Dendritic cell treated with granulocyte-macrophage colony-stimulating factor and Interleukin-4, amounts not matched to agents 40 ng/mL and 50 ng/mL, for 4 days (primary cell): ENCODE data around the gene NOS1AP.

Source experiments
- H3K27ac Mint-ChIP-seq: one replicate; pipeline ENCODE4 v1.8.0; 2022; ENCODE audit warnings: mild to moderate bottlenecking, mixed read lengths
- H3K27me3 Mint-ChIP-seq: one replicate; pipeline ENCODE4 v1.8.0; 2022; ENCODE audit warnings: mild to moderate bottlenecking, mixed read lengths
- H3K36me3 Mint-ChIP-seq: one replicate; pipeline ENCODE4 v1.8.0; 2022; ENCODE audit warnings: low read depth, mixed read lengths
- H3K4me1 Mint-ChIP-seq: one replicate; pipeline ENCODE4 v1.8.0; 2022; ENCODE audit warnings: low read depth, mixed read lengths
- H3K4me3 Mint-ChIP-seq: one replicate; pipeline ENCODE4 v1.8.0; 2022; ENCODE audit warnings: mild to moderate bottlenecking, moderate library complexity, mixed read lengths
- H3K9me3 Mint-ChIP-seq: one replicate; pipeline ENCODE4 v1.8.0; 2022; ENCODE audit warnings: mixed read lengths
- intact Hi-C: fragments of 100-400 bp; cut with micrococcal nuclease; formaldehyde crosslinking; loops from one replicate; pipeline ENCODE4 v1.15.0; 2022

Gene NOS1AP

DNA sequence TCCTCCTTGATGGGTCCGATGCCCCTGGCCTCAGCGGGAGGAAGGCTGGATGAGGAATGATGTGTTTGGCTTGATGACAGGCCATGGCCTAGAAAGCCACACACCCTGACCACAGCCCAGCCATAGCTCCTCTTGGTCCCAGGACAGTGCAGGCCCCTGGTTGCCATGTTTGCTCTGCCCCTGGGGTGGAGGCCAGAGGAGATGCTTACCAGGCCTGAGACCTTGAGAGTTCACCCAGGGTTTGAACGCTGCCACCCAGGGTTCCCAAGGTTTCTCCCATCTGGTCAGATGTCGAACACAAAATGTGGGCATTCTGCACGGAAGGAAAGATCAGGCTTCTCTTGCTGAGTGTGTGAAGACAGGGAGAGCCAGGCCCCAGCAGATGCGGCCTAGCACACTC, 314.6 kb downstream of the NOS1AP start:
- Mint-ChIP-seq H3K4me1 (peaks cover 15% of the 10 kb centered on the region), H3K27me3 (no peaks in the 10 kb centered on the region), H3K4me3 (no peak overlapping the region), H3K9me3 (no peaks in the 10 kb centered on the region), H3K27ac (no peak overlapping the region), H3K36me3 (no peaks in the 10 kb centered on the region)
- intact Hi-C loops = no loop called here

DNA sequence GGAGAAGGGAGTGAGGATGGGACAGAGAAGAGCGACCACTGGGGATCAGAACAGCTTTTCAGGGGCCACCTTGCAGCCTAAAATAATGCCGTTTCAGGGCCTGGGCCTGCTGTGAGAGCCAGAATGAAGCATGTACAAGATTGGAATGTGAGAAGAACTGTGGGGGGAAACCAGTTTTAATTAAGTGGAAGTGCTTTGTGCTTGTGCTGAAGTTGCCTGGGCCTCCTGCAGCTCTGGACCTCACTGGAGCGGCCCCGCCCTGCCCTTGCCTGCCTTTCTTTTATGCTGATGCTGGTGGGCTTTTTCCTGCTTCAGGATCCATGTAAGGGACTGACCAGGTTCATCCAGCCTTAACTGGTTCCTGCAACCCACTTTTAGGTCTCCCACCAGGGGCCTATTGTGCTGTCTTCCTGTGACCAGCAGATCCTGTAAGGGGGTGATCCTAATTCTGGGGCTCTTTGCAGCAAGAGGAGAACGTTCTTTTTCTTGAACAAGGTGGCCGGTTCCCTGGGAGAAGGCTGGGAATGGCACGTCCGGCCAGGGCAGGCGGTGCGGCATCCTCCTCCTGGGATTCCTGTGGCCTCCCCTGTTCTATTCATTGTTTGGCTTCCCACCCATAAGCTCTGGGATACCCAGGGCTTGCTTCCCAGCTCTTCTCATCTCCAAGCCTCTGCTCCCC, 315.2 kb downstream of the NOS1AP start:
- no peaks in the 10 kb centered on the region for H3K36me3 Mint-ChIP-seq
- peaks cover 21% of the 10 kb centered on the region for H3K4me1 Mint-ChIP-seq
- no peak overlapping the region for H3K27ac Mint-ChIP-seq
- no peaks in the 10 kb centered on the region for H3K9me3 Mint-ChIP-seq
- no peaks in the 10 kb centered on the region for H3K27me3 Mint-ChIP-seq
- H3K4me3 Mint-ChIP-seq = no peak overlapping the region
- intact Hi-C loops = no loop called here

DNA sequence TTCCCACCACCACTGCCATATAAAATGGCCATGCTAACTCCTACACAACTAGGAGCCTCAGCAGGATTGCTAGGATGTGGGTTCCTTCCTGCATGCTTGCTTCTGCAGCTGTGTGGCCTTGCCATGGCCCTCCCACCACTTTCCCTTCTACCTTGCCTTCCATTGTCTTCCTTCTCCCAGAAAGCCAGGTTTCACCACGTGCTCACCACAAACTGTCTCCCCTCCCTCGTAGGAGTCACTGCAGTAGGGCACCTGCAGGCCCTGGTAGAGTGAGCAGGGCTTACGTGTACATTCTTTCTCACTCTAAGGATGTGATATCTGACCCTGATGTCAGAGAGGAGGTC, 315.8 kb downstream of the NOS1AP start:
- no peaks in the 10 kb centered on the region for H3K27me3 Mint-ChIP-seq
- H3K36me3 Mint-ChIP-seq = no peaks in the 10 kb centered on the region
- intact Hi-C loops = no loop called here
- H3K9me3 Mint-ChIP-seq = no peaks in the 10 kb centered on the region
- no peak overlapping the region for H3K4me3 Mint-ChIP-seq
- no peak overlapping the region for H3K27ac Mint-ChIP-seq
- H3K4me1 Mint-ChIP-seq = peaks cover 23% of the 10 kb centered on the region

DNA sequence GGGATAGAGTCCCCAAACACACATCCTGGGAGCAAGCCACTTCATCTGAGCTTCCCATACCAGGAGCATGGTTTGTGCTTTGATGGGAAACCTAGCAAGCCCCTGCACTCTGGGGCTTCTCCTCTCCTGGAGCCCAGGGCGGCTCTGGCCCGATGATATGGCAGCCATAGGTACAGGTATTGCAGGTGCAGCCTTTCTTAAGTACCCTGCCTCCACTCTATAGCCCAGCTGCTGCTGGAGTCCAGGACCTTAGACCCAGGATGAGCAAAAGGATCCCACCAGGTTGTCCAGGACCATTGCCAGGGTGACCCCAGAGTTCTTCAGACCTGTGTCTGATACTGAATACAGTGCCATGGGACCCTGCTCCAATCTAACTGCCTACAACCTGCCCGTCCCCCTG, 316.2 kb downstream of the NOS1AP start:
- intact Hi-C loops = no loop called here
- Mint-ChIP-seq H3K4me3 (no peak overlapping the region), H3K27ac (no peak overlapping the region), H3K9me3 (no peaks in the 10 kb centered on the region), H3K27me3 (no peaks in the 10 kb centered on the region), H3K36me3 (no peaks in the 10 kb centered on the region), H3K4me1 (peaks cover 23% of the 10 kb centered on the region)

DNA sequence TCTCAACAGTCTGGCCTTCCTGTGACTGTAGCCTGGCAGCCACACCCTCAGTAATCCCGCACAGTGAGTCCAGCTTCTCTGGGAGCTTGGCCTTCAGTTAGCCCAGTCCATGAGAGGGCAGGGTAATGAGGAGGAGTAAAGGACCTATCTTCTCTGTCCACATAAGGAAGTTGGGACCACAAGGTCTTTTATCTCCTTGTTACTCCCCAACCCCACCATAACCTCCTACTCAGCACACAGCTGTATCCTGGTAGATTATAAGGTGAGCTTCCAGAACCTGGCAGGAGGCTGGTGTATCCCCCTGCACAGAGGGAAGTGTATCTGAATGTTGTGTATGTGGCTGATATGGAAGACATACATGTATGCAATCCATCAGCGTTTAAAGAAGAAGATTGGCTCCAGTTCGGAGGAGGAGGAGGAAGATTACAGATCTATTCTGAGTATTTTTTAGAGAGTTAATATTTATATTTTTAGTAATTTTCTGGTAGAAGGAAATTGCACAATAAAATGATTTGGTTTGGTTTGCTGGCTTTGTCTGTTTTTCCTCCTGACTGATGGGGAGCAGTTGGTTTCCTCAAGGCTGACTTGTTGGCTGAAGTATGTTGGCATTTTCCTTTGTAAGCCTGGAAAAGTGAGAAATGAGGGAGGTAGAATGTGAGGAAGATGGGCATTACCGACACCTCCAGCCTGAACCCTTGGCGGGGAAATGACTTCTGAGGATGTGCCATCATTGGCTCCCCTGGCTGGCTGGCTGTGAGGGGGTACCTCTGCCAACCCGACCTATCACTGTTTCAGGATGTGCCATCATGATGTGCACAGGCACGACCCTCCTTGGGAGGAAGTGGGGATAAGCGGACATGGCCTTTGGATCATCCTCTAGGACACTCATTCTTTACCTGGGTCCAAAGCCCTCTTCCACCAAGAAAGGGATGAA, 317.1 kb downstream of the NOS1AP start:
- Mint-ChIP-seq H3K4me3 (no peak overlapping the region), H3K27me3 (no peaks in the 10 kb centered on the region), H3K9me3 (no peaks in the 10 kb centered on the region), H3K4me1 (peaks cover 25% of the 10 kb centered on the region), H3K36me3 (no peaks in the 10 kb centered on the region), H3K27ac (no peak overlapping the region)
- intact Hi-C loops = no loop called here

DNA sequence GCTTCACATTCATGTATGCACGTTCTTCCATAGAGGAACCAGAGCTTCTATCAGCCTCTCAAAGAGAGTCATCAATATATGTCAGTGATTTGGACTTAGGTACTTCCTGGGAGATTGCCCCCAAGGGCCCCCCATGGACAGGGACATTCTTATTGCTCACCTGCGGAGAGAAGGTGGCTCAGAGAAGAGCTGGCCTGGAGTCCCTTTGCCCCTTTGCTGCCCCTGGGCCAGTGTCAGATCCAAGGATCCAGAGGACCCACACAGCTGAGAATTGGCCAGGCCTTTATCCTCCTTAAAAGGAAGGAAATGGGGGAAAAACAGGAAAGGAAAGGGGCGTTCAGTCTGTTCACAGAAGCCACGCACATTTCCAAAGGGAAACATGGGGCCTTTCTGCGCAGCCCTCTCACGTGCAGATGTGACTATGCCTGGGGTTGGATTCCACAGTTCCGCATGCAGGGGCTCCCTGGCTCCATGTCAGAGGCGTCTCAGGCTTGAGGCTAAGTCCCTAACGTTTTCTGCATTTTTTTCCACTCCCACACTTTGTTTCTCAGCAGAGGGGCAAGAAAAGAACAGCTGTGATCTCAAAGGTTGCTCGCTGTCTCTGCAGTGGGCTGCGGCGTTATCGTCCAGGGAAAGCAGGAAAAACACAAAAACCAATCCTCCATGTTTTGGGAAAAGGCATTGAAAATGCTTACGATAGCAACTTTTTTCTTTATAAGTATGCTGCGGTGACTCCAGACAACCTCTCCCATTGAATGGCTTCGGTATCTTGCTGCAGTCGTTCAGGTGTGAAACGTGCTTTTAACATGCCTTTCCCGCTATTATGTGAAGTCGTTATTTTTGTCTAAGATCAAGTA, 318.0 kb downstream of the NOS1AP start:
- Mint-ChIP-seq H3K27me3 (no peaks in the 10 kb centered on the region), H3K4me1 (peaks cover 32% of the 10 kb centered on the region), H3K27ac (no peak overlapping the region), H3K9me3 (no peaks in the 10 kb centered on the region), H3K4me3 (no peak overlapping the region), H3K36me3 (no peaks in the 10 kb centered on the region)
- intact Hi-C loops = no loop called here

DNA sequence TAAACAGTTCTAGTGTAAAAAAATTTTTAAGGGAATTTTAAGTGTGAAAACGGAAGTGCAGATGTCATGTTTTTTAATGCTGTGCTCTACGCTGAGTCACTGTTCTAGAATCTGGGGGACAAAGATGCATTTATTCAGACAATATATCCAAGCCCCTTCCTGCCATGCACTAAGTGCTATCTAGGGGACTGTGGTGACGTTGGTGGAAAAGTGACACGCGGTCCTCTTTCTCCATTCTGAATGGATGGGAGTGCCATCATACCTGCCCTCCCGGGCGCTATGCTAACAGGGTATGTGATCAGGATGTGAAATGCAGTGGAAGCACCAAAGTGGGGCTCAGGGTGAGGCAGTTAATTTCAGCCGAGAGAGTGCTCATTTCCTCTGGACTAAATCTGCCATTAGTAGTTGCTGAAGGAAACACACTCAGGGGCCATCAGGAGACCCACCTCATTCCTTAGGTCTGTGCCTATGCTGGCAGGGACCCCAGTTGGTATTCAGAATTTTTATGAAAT, 318.6 kb downstream of the NOS1AP start:
- H3K4me3 Mint-ChIP-seq = no peak overlapping the region
- no peak overlapping the region for H3K27ac Mint-ChIP-seq
- H3K36me3 Mint-ChIP-seq = no peaks in the 10 kb centered on the region
- H3K4me1 Mint-ChIP-seq = peaks cover 32% of the 10 kb centered on the region
- intact Hi-C loops = no loop called here
- no peaks in the 10 kb centered on the region for H3K27me3 Mint-ChIP-seq
- no peaks in the 10 kb centered on the region for H3K9me3 Mint-ChIP-seq

DNA sequence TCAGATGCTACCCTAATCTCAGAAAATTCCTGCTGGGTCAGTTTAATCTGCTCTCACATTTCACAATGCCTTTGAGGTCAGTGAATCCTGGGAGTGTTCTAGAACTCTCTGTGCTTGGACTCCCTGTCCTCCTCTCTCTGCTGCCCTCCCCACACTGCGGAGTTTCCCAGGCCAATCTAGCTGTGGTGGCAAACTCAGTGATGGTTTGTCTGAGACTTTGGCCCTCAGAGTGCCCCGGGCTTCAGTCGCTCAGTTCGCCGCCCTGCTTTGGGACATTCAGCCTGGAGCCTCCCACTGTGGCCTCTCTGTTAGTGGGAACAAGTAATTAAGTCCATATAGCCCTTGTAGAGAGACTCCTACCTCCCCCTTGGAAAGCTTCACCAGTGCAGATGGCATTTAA, 319.1 kb downstream of the NOS1AP start:
- H3K36me3 Mint-ChIP-seq = no peaks in the 10 kb centered on the region
- H3K27me3 Mint-ChIP-seq = no peaks in the 10 kb centered on the region
- no peaks in the 10 kb centered on the region for H3K9me3 Mint-ChIP-seq
- no peak overlapping the region for H3K4me3 Mint-ChIP-seq
- H3K4me1 Mint-ChIP-seq = peaks cover 32% of the 10 kb centered on the region
- intact Hi-C loops = no loop called here
- H3K27ac Mint-ChIP-seq = no peak overlapping the region

DNA sequence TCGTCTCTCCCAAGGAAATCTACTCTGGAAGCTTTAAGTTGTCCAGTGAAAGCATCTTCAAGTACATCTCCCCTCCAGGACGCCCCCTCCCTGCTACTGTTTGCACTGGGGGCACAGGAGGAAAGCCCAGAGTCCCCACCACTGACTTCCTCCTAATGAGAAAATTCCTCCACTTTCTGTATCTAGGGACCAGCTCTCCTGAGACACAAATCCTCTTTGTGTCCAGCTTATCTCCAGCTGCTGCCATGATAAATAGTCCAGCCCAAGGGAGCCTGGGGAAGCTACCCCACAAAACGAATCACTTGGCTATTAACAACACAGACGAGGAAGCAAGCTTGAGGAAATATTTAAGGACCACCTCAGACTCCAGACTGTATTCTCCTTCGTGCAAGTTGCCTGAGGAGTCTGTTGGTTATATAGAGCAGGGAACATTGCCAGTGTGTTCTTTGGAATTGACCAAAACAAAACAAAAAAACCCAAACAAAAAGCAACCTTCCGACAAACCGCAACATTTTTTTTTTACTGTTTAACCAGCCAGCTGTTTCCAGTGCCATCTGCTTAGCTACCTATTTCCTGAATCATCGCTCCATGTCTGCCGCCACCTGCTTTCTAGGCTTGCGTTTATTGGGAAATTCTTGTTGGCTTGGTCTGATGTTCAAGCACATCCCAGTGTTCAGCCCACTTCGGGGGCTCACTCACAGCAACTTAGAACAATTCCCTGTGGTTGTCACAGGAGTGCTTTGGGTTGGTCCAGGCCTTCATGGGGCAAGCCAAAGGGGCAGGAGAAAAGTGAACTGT, 319.7 kb downstream of the NOS1AP start:
- H3K36me3 Mint-ChIP-seq = no peaks in the 10 kb centered on the region
- intact Hi-C loops = no loop called here
- no peak overlapping the region for H3K4me3 Mint-ChIP-seq
- H3K4me1 Mint-ChIP-seq = peaks cover 32% of the 10 kb centered on the region
- H3K27me3 Mint-ChIP-seq = no peaks in the 10 kb centered on the region
- H3K27ac Mint-ChIP-seq = no peak overlapping the region
- no peaks in the 10 kb centered on the region for H3K9me3 Mint-ChIP-seq

DNA sequence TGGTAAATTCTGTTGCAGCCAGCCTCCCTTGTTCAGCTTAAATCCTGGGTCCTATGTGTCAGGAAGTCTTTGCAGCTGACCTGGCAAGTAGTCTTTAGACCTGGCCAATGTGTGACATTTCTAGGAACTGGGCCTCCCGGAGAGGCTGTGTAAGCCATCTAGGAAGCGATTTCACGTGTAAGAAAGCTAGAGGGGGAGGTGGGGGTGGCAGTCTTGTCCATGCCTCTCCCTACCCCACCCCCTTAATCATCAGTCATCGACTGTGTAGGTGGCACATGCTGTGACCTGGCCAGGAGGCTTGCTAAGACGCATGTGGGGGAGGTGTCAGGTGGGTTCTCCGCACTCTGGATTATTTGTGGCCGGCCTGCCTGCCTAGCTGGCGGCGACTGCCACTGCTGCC, 320.5 kb downstream of the NOS1AP start:
- no peak overlapping the region for H3K4me3 Mint-ChIP-seq
- intact Hi-C loops = no loop called here

DNA sequence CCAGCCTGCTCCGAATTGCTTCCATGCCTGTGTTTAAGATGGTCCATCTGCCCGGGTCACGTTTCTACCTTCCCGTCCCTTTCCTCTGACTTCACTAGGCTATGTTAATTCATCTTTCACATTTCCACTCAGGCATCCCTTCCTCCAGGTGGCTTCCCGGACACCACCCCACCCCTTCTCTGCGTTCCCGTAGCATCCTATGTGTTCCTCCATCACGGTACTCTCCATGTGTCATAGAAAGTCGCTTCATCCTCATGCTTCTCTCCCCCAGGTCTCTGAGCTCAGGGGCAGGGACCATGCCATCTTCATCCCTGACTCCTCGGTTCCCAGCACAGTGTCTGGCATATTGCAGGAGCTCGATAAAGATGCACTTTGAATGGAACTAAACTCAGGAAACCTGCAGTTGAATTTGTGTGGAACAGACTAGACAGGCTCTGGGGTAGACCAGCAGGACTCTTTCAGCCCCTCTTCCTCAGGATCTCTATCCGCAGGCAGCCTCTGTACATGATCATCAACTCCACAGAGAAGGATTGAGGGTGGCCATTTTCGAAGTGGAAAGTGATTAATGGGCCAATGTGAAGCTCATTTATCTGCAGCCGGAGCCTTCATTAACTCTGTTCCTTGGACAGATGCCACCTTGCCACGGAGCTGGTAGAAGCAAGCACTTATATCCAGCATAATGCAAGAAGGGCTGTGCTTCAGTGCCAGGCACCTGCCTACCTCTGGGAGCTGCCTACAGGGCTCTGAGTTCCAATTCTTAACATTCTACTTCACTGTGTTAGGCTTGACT, 321.1 kb downstream of the NOS1AP start:
- Mint-ChIP-seq H3K4me1 (peaks cover 32% of the 10 kb centered on the region), H3K4me3 (no peak overlapping the region), H3K27ac (no peak overlapping the region), H3K36me3 (no peaks in the 10 kb centered on the region), H3K9me3 (no peaks in the 10 kb centered on the region), H3K27me3 (peaks cover 2% of the 10 kb centered on the region)
- intact Hi-C loops = no loop called here

More for the DNA sequence above, 320.5 kb downstream of the NOS1AP start:
- Mint-ChIP-seq H3K9me3 (no peaks in the 10 kb centered on the region), H3K27me3 (peaks cover 2% of the 10 kb centered on the region), H3K4me1 (peaks cover 32% of the 10 kb centered on the region), H3K27ac (no peak overlapping the region), H3K36me3 (no peaks in the 10 kb centered on the region)

DNA sequence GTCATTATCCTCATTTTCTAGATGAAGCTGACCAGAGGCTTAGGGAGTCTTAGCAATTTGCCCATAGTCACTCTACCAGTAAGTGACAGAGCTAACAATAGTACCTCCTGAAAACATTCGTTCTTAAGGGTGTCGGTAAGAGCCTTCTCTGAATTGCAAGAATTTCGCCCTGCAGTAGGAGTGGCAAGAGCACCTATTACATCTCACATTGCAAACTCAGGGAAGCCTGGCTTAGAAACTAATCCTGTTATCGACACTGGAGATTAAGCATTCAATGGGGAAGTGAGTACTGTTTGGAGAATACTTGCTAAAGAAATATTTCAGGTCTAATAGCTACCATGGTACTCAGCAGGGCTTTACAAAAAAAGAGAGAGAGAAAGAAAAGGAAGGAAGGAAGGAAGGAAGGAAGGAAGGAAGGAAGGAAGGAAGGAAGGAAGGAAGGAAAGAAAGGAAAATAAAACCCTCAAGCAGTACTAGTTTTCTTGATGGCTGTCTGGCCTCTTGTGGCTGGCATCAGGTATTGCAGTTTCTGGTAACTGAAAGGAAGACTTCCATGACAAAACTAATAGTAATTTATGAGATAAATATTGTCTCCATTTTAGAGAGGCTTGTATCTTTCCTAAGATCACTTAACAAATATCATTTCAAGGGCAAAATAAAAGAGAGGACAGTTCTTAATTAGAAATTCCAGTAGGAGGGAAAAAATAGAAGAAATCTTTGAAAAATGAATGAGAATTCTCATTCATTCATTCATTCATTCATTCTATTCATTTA, 322.5 kb downstream of the NOS1AP start:
- no peak overlapping the region for H3K27ac Mint-ChIP-seq

More for the DNA sequence above, 322.5 kb downstream of the NOS1AP start:
- no peaks in the 10 kb centered on the region for H3K36me3 Mint-ChIP-seq
- peaks cover 23% of the 10 kb centered on the region for H3K4me1 Mint-ChIP-seq
- no peak overlapping the region for H3K4me3 Mint-ChIP-seq
- peaks cover 9% of the 10 kb centered on the region for H3K27me3 Mint-ChIP-seq
- H3K9me3 Mint-ChIP-seq = no peaks in the 10 kb centered on the region
- intact Hi-C loops = loop anchor here (1.0 kb wide), 1 partner anchor 336 kb away; no protein-coding TSS in a partner anchor
